Astrocyte (in vitro differentiated cells and primary cell): Measurements from ENCODE around the gene ZNF678. TPM values are rescaled to one million over a fixed set of nuclear protein-coding genes. Genes with fewer than 3 reads are reported as not detected.

Experiments used
- DNase-seq: peaks from one replicate; pipeline ENCODE4 v3.0.0-alpha.2; 2010; ENCODE audit warnings: low read depth
- FAIRE-seq: peaks from 2 replicates; lab custom pipeline; 2011; peaks lifted over from hg19 to GRCh38; lab: Jason Lieb, UNC
- H2AFZ ChIP-seq: 2 replicates; pipeline ENCODE4 v1.6.0; 2012; ENCODE audit warnings: low read depth, low read length, inconsistent platforms
- H3K27ac ChIP-seq: 2 replicates; pipeline ENCODE4 v1.5.1; 2011; ENCODE audit warnings: low read depth, low read length, inconsistent platforms
- H3K27me3 ChIP-seq: 2 replicates; pipeline ENCODE4 v1.6.0; 2011; ENCODE audit warnings: low read length, inconsistent platforms; ENCODE audit not compliant: insufficient read depth
- H3K36me3 ChIP-seq: 2 replicates; pipeline ENCODE4 v1.5.1; 2011; ENCODE audit warnings: low read length, inconsistent platforms; ENCODE audit not compliant: insufficient read depth
- H3K4me1 ChIP-seq: 2 replicates; pipeline ENCODE4 v1.5.1; 2011; ENCODE audit warnings: low read length, inconsistent platforms; ENCODE audit not compliant: insufficient read depth
- H3K4me2 ChIP-seq: 2 replicates; pipeline ENCODE4 v1.6.0; 2012; ENCODE audit warnings: low read length, inconsistent platforms
- H3K4me3 ChIP-seq: 2 replicates; pipeline ENCODE4 v1.5.1; 2011; ENCODE audit warnings: low read depth, mild to moderate bottlenecking, low read length, inconsistent platforms; ENCODE audit not compliant: insufficient read depth
- H3K79me2 ChIP-seq: 2 replicates; pipeline ENCODE4 v1.6.0; 2012; ENCODE audit warnings: mild to moderate bottlenecking, low read length, inconsistent platforms; ENCODE audit not compliant: insufficient read depth
- H3K9ac ChIP-seq: 2 replicates; pipeline ENCODE4 v1.6.0; 2012; ENCODE audit warnings: mild to moderate bottlenecking, low read length, inconsistent platforms
- H3K9me3 ChIP-seq: 2 replicates; pipeline ENCODE4 v1.5.1; 2012; ENCODE audit warnings: low read depth, mild to moderate bottlenecking, low read length, inconsistent platforms; ENCODE audit not compliant: insufficient read depth
- H4K20me1 ChIP-seq: 2 replicates; pipeline ENCODE4 v1.6.0; 2012; ENCODE audit warnings: low read length, inconsistent platforms; ENCODE audit not compliant: insufficient read depth
- H3K27ac Mint-ChIP-seq: one replicate; pipeline ENCODE4 v1.8.0; 2021; ENCODE audit warnings: mild to moderate bottlenecking, mixed read lengths; ENCODE audit not compliant: unreplicated experiment
- H3K27me3 Mint-ChIP-seq: one replicate; pipeline ENCODE4 v1.8.0; 2021; ENCODE audit warnings: low read depth, mixed read lengths; ENCODE audit not compliant: unreplicated experiment
- H3K36me3 Mint-ChIP-seq: one replicate; pipeline ENCODE4 v1.8.0; 2021; ENCODE audit warnings: low read depth, mixed read lengths; ENCODE audit not compliant: unreplicated experiment
- H3K4me1 Mint-ChIP-seq: one replicate; pipeline ENCODE4 v1.8.0; 2021; ENCODE audit warnings: low read depth, mixed read lengths; ENCODE audit not compliant: unreplicated experiment
- H3K4me3 Mint-ChIP-seq: one replicate; pipeline ENCODE4 v1.8.0; 2021; ENCODE audit warnings: mild to moderate bottlenecking, moderate library complexity, mixed read lengths; ENCODE audit not compliant: unreplicated experiment
- H3K9me3 Mint-ChIP-seq: one replicate; pipeline ENCODE4 v1.8.0; 2021; ENCODE audit warnings: mild to moderate bottlenecking, mixed read lengths; ENCODE audit not compliant: unreplicated experiment
- EZH2 ChIP-seq: IDR thresholded peaks from 2 replicates; pipeline ENCODE4 v1.6.1; 2012; ENCODE audit warnings: mild to moderate bottlenecking, low read length, inconsistent platforms; ENCODE audit not compliant: insufficient read depth
- total RNA-seq: library from RNA; stranded (reverse); gene quantifications from 2 replicates; pipeline ENCODE4 v1.2.1, GENCODE V29; 2021
- TF ChIP-seq, protein P1 (sequence below): IDR thresholded peaks from 2 replicates; pipeline ENCODE4 v1.5.1; 2011; ENCODE audit warnings: low read depth, mild to moderate bottlenecking, inconsistent platforms, low read length, moderate library complexity; ENCODE audit not compliant: insufficient read depth

The ZNF678 gene
- total RNA-seq, 1 donor from 2014 or later, result 5.4 TPM

GRCh38 chr1:227661495-227661894, 98.1 kb downstream of the ZNF678 start:
- Histone ChIP-seq H4K20me1 (no peaks in the 10 kb centered on the region), H3K4me2 (no peak overlapping the region), H3K9me3 (peaks cover 33% of the 10 kb centered on the region), H3K36me3 (no peaks in the 10 kb centered on the region), H3K9ac (no peak overlapping the region), H3K27ac (no peak overlapping the region), H3K4me3 (no peak overlapping the region), H3K27me3 (no peaks in the 10 kb centered on the region), H2AFZ (no peak overlapping the region), H3K4me1 (no peaks in the 10 kb centered on the region), H3K79me2 (no peaks in the 10 kb centered on the region)
- DNase-seq (no peak), FAIRE-seq (no peak)
- peaks cover 44% of the 10 kb centered on the region for H3K36me3 Mint-ChIP-seq
- H3K27me3 Mint-ChIP-seq, result no peaks in the 10 kb centered on the region
- H3K4me1 Mint-ChIP-seq, result no peaks in the 10 kb centered on the region
- no peak overlapping the region for H3K27ac Mint-ChIP-seq
- TF ChIP-seq EZH2, result no peak
- TF ChIP-seq, protein P1, sequence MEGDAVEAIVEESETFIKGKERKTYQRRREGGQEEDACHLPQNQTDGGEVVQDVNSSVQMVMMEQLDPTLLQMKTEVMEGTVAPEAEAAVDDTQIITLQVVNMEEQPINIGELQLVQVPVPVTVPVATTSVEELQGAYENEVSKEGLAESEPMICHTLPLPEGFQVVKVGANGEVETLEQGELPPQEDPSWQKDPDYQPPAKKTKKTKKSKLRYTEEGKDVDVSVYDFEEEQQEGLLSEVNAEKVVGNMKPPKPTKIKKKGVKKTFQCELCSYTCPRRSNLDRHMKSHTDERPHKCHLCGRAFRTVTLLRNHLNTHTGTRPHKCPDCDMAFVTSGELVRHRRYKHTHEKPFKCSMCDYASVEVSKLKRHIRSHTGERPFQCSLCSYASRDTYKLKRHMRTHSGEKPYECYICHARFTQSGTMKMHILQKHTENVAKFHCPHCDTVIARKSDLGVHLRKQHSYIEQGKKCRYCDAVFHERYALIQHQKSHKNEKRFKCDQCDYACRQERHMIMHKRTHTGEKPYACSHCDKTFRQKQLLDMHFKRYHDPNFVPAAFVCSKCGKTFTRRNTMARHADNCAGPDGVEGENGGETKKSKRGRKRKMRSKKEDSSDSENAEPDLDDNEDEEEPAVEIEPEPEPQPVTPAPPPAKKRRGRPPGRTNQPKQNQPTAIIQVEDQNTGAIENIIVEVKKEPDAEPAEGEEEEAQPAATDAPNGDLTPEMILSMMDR, result no peak
- H3K9me3 Mint-ChIP-seq, result peaks cover 63% of the 10 kb centered on the region
- no peak overlapping the region for H3K4me3 Mint-ChIP-seq

- no peak overlapping the region for H3K4me3 ChIP-seq
- no peaks in the 10 kb centered on the region for H3K27me3 ChIP-seq
- Mint-ChIP-seq H3K27me3 (no peaks in the 10 kb centered on the region), H3K27ac (no peak overlapping the region), H3K36me3 (peaks cover 38% of the 10 kb centered on the region), H3K9me3 (peaks cover 58% of the 10 kb centered on the region), H3K4me3 (no peak overlapping the region), H3K4me1 (no peaks in the 10 kb centered on the region)
- no peak overlapping the region for H3K9ac ChIP-seq
- no peak for TF ChIP-seq EZH2
- TF ChIP-seq, protein P1, result no peak
- H3K4me2 ChIP-seq, result no peak overlapping the region
- no peaks in the 10 kb centered on the region for H4K20me1 ChIP-seq
- peaks cover 31% of the 10 kb centered on the region for H3K9me3 ChIP-seq
- no peaks in the 10 kb centered on the region for H3K4me1 ChIP-seq
- H3K27ac ChIP-seq, result no peak overlapping the region
- no peak for DNase-seq
- no peaks in the 10 kb centered on the region for H3K79me2 ChIP-seq
- FAIRE-seq, result no peak
- H2AFZ ChIP-seq, result no peak overlapping the region
- H3K36me3 ChIP-seq, result no peaks in the 10 kb centered on the region
These were observed 99.6 kb downstream of the ZNF678 start for GRCh38 chr1:227662933-227663332.

DNA sequence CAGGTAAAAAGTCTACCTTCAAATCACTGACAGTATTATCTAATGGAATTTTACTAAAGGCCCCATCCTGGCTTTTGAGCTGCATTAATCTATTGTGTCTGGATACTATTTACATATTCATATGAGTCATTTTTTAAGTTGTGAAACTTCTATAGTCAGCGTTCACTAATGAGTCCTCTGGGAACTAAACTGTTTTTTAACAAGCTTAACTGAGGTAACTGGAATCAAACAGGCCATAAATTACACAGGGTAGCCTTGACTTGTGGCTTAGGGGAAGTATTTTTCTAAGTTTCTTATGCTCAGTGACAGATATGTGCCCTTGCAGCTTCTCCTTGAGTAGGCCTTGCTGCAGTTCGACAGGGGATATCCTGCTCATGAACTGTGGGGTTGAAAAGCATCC, 102.9 kb downstream of the ZNF678 start:
- H3K9me3 ChIP-seq, result peaks cover 30% of the 10 kb centered on the region
- no peak overlapping the region for H3K27ac ChIP-seq
- H2AFZ ChIP-seq, result no peak overlapping the region
- H3K4me3 ChIP-seq, result no peak overlapping the region
- DNase-seq (no peak), FAIRE-seq (no peak)
- H3K36me3 Mint-ChIP-seq, result peaks cover 24% of the 10 kb centered on the region
- no peaks in the 10 kb centered on the region for H3K4me1 Mint-ChIP-seq
- H3K4me3 Mint-ChIP-seq, result no peak overlapping the region
- H3K9me3 Mint-ChIP-seq, result peaks cover 49% of the 10 kb centered on the region
- no peak overlapping the region for H3K27ac Mint-ChIP-seq
- H3K27me3 Mint-ChIP-seq, result no peaks in the 10 kb centered on the region
- H4K20me1 ChIP-seq, result no peaks in the 10 kb centered on the region
- no peaks in the 10 kb centered on the region for H3K27me3 ChIP-seq
- H3K36me3 ChIP-seq, result no peaks in the 10 kb centered on the region
- H3K4me2 ChIP-seq, result no peak overlapping the region
- no peak overlapping the region for H3K9ac ChIP-seq
- H3K79me2 ChIP-seq, result no peaks in the 10 kb centered on the region
- no peaks in the 10 kb centered on the region for H3K4me1 ChIP-seq
- TF ChIP-seq, protein P1, result no peak
- no peak for TF ChIP-seq EZH2
